C4-2B (cell line): ENCODE data around the gene OR5M3.

Experiments used
- H3K27ac ChIP-seq: fragments of 450-650 bp; 2 replicates; pipeline ENCODE4 v1.5.1; 2017
- CTCF ChIP-seq: fragments of 450-650 bp; conservative IDR thresholded peaks from 2 replicates; pipeline ENCODE4 v1.5.1; 2017; ENCODE audit warnings: mild to moderate bottlenecking
- ZFX ChIP-seq: fragments of 450-650 bp; IDR thresholded peaks from 2 replicates; pipeline ENCODE4 v1.6.1; 2017

OR5M3 gene

GRCh38 chr11:56473252-56473651 lies at the start of gene OR5M3:
TSS of gene OR5M3 (minus strand) at chr11:56473352. CDS start at chr11:56470497, 2,855 bp downstream.
- H3K27ac ChIP-seq: no peak within 1 kb of the TSS
- TF ChIP-seq ZFX: no peak
- no peak for TF ChIP-seq CTCF

- TF ChIP-seq CTCF (peak; percentile 71), ZFX (no peak)
These were observed 48.9 kb upstream of the OR5M3 start for GRCh38 chr11:56522008-56522407.

GRCh38 chr11:56513280-56513679 lies 40.1 kb upstream of the OR5M3 start:
- TF ChIP-seq CTCF (no peak), ZFX (no peak)
- H3K27ac ChIP-seq: no peak overlapping the region

More at GRCh38 chr11:56522008-56522407, 48.9 kb upstream of the OR5M3 start:
- no peak overlapping the region for H3K27ac ChIP-seq

GRCh38 chr11:56509439-56509838 lies 36.3 kb upstream of the OR5M3 start:
- no peak overlapping the region for H3K27ac ChIP-seq
- TF ChIP-seq CTCF: no peak
- no peak for TF ChIP-seq ZFX

GRCh38 chr11:56497010-56497409 lies 23.9 kb upstream of the OR5M3 start:
- TF ChIP-seq CTCF (no peak), ZFX (no peak)
- no peak overlapping the region for H3K27ac ChIP-seq

- TF ChIP-seq CTCF (no peak), ZFX (no peak)
- H3K27ac ChIP-seq: no peak overlapping the region
These were observed 22.0 kb upstream of the OR5M3 start for GRCh38 chr11:56495117-56495516.

- TF ChIP-seq CTCF (no peak), ZFX (no peak)
- H3K27ac ChIP-seq: no peak within 1 kb of the TSS
These were observed 18.1 kb upstream of the OR5M3 start, which contains the start of gene OR5M8 for GRCh38 chr11:56491270-56491669. TSS of gene OR5M8 (minus strand) at chr11:56491370. CDS start at chr11:56491370, 0 bp downstream.
